Astrocyte (in vitro differentiated cells and primary cell): ENCODE measurements around the gene HYOU1. TPM values are rescaled to one million over a fixed set of nuclear protein-coding genes. Genes with fewer than 3 reads are reported as not detected.
A peak's percentile ranks its signal among the peaks of the same experiment; 100 is the strongest.

ENCODE experiments used
- DNase-seq: peaks from one replicate; pipeline ENCODE4 v3.0.0-alpha.2; 2010; ENCODE audit warnings: low read depth
- FAIRE-seq: peaks from 2 replicates; lab custom pipeline; 2011; peaks lifted over from hg19 to GRCh38; lab: Jason Lieb, UNC
- H2AFZ ChIP-seq: 2 replicates; pipeline ENCODE4 v1.6.0; 2012; ENCODE audit warnings: low read depth, low read length, inconsistent platforms
- H3K27ac ChIP-seq: 2 replicates; pipeline ENCODE4 v1.5.1; 2011; ENCODE audit warnings: low read depth, low read length, inconsistent platforms
- H3K27me3 ChIP-seq: 2 replicates; pipeline ENCODE4 v1.6.0; 2011; ENCODE audit warnings: low read length, inconsistent platforms; ENCODE audit not compliant: insufficient read depth
- H3K36me3 ChIP-seq: 2 replicates; pipeline ENCODE4 v1.5.1; 2011; ENCODE audit warnings: low read length, inconsistent platforms; ENCODE audit not compliant: insufficient read depth
- H3K4me1 ChIP-seq: 2 replicates; pipeline ENCODE4 v1.5.1; 2011; ENCODE audit warnings: low read length, inconsistent platforms; ENCODE audit not compliant: insufficient read depth
- H3K4me2 ChIP-seq: 2 replicates; pipeline ENCODE4 v1.6.0; 2012; ENCODE audit warnings: low read length, inconsistent platforms
- H3K4me3 ChIP-seq: 2 replicates; pipeline ENCODE4 v1.5.1; 2011; ENCODE audit warnings: low read depth, mild to moderate bottlenecking, low read length, inconsistent platforms; ENCODE audit not compliant: insufficient read depth
- H3K79me2 ChIP-seq: 2 replicates; pipeline ENCODE4 v1.6.0; 2012; ENCODE audit warnings: mild to moderate bottlenecking, low read length, inconsistent platforms; ENCODE audit not compliant: insufficient read depth
- H3K9ac ChIP-seq: 2 replicates; pipeline ENCODE4 v1.6.0; 2012; ENCODE audit warnings: mild to moderate bottlenecking, low read length, inconsistent platforms
- H3K9me3 ChIP-seq: 2 replicates; pipeline ENCODE4 v1.5.1; 2012; ENCODE audit warnings: low read depth, mild to moderate bottlenecking, low read length, inconsistent platforms; ENCODE audit not compliant: insufficient read depth
- H4K20me1 ChIP-seq: 2 replicates; pipeline ENCODE4 v1.6.0; 2012; ENCODE audit warnings: low read length, inconsistent platforms; ENCODE audit not compliant: insufficient read depth
- H3K27ac Mint-ChIP-seq: one replicate; pipeline ENCODE4 v1.8.0; 2021; ENCODE audit warnings: mild to moderate bottlenecking, mixed read lengths; ENCODE audit not compliant: unreplicated experiment
- H3K27me3 Mint-ChIP-seq: one replicate; pipeline ENCODE4 v1.8.0; 2021; ENCODE audit warnings: low read depth, mixed read lengths; ENCODE audit not compliant: unreplicated experiment
- H3K36me3 Mint-ChIP-seq: one replicate; pipeline ENCODE4 v1.8.0; 2021; ENCODE audit warnings: low read depth, mixed read lengths; ENCODE audit not compliant: unreplicated experiment
- H3K4me1 Mint-ChIP-seq: one replicate; pipeline ENCODE4 v1.8.0; 2021; ENCODE audit warnings: low read depth, mixed read lengths; ENCODE audit not compliant: unreplicated experiment
- H3K4me3 Mint-ChIP-seq: one replicate; pipeline ENCODE4 v1.8.0; 2021; ENCODE audit warnings: mild to moderate bottlenecking, moderate library complexity, mixed read lengths; ENCODE audit not compliant: unreplicated experiment
- H3K9me3 Mint-ChIP-seq: one replicate; pipeline ENCODE4 v1.8.0; 2021; ENCODE audit warnings: mild to moderate bottlenecking, mixed read lengths; ENCODE audit not compliant: unreplicated experiment
- CTCF ChIP-seq: IDR thresholded peaks from 2 replicates; pipeline ENCODE4 v1.5.1; 2011; ENCODE audit warnings: low read depth, mild to moderate bottlenecking, inconsistent platforms, low read length, moderate library complexity; ENCODE audit not compliant: insufficient read depth
- EZH2 ChIP-seq: IDR thresholded peaks from 2 replicates; pipeline ENCODE4 v1.6.1; 2012; ENCODE audit warnings: mild to moderate bottlenecking, low read length, inconsistent platforms; ENCODE audit not compliant: insufficient read depth
- total RNA-seq: library from RNA; stranded (reverse); gene quantifications from 2 replicates; pipeline ENCODE4 v1.2.1, GENCODE V29; 2021

HYOU1 gene
- total RNA-seq, 1 donor from 2014 or later: 282 TPM

- Mint-ChIP-seq H3K9me3 (no peaks in the 10 kb centered on the region), H3K36me3 (peaks cover 9% of the 10 kb centered on the region), H3K4me1 (peaks cover 17% of the 10 kb centered on the region), H3K4me3 (peak within 1 kb of the TSS; percentile 93), H3K27ac (peak within 1 kb of the TSS; percentile 99), H3K27me3 (no peaks in the 10 kb centered on the region)
- Histone ChIP-seq H4K20me1 (no peaks in the 10 kb centered on the region), H3K27me3 (no peaks in the 10 kb centered on the region), H3K36me3 (peaks cover 16% of the 10 kb centered on the region), H3K27ac (peak within 1 kb of the TSS; percentile 99), H3K79me2 (peaks cover 19% of the 10 kb centered on the region), H3K4me2 (peak within 1 kb of the TSS; percentile 82), H3K4me3 (peak within 1 kb of the TSS; percentile 85), H2AFZ (peak within 1 kb of the TSS; percentile 88), H3K9ac (peak within 1 kb of the TSS; percentile 88), H3K9me3 (no peaks in the 10 kb centered on the region), H3K4me1 (peaks cover 19% of the 10 kb centered on the region)
- FAIRE-seq: no peak
- TF ChIP-seq EZH2: no peak
- no peak for TF ChIP-seq CTCF
- DNase-seq: peak; percentile 96
Observed at GRCh38 chr11:119101759-119102423, 44.9 kb upstream of the HYOU1 start, which contains the start of gene DPAGT1. TSS of gene DPAGT1 (minus strand) at chr11:119101853. CDS start at chr11:119101655, 198 bp downstream.

- DNase-seq (no peak), FAIRE-seq (no peak)
- H3K4me3 Mint-ChIP-seq: peak overlapping the region; percentile 93
- peak overlapping the region; percentile 99 for H3K27ac Mint-ChIP-seq
- H3K27me3 Mint-ChIP-seq: no peaks in the 10 kb centered on the region
- TF ChIP-seq EZH2: no peak
- TF ChIP-seq CTCF: peak; percentile 8
- H3K9me3 Mint-ChIP-seq: no peaks in the 10 kb centered on the region
- H3K9me3 ChIP-seq: no peaks in the 10 kb centered on the region
- H2AFZ ChIP-seq: peak overlapping the region; percentile 88
- H4K20me1 ChIP-seq: no peaks in the 10 kb centered on the region
- H3K4me2 ChIP-seq: peak overlapping the region; percentile 82
- peaks cover 19% of the 10 kb centered on the region for H3K79me2 ChIP-seq
- peak overlapping the region; percentile 99 for H3K27ac ChIP-seq
- peak overlapping the region; percentile 88 for H3K9ac ChIP-seq
- peaks cover 15% of the 10 kb centered on the region for H3K4me1 ChIP-seq
- peak overlapping the region; percentile 85 for H3K4me3 ChIP-seq
- peaks cover 13% of the 10 kb centered on the region for H3K4me1 Mint-ChIP-seq
- H3K36me3 ChIP-seq: peaks cover 20% of the 10 kb centered on the region
- H3K36me3 Mint-ChIP-seq: peaks cover 14% of the 10 kb centered on the region
- H3K27me3 ChIP-seq: no peaks in the 10 kb centered on the region
Observed at GRCh38 chr11:119100994-119101758, 44.2 kb upstream of the HYOU1 start.
